MCF 10A (cell line): ENCODE measurements around the gene TSPYL1. TPM values are rescaled to one million over a fixed set of nuclear protein-coding genes. Genes with fewer than 3 reads are reported as not detected.

ENCODE experiments used
- BruUV-seq: library from RNA; stranded (reverse); fragments of 400-500 nt; replicated peaks from 2 replicates; lab custom pipeline; 2021; lab: Mats Ljungman, UMichigan
- CTCF ChIA-PET: fragments of 300-600 bp; sonication (Branson Sonifier 250); formaldehyde crosslinking; extraction: SDS; loops from one replicate; lab custom pipeline; 2021; ENCODE audit warnings: antibody characterized with exemption, inconsistent platforms; lab: Yijun Ruan, JAX
- POLR2A ChIA-PET: fragments of 300-600, 350-650 bp; sonication (Branson Sonifier 250); formaldehyde crosslinking; extraction: SDS; loops from one replicate; lab custom pipeline; 2020; ENCODE audit warnings: antibody characterized with exemption, inconsistent platforms; lab: Yijun Ruan, JAX
- DNase-seq: peaks from one replicate; pipeline ENCODE4 v3.0.0-alpha.2; 2018; ENCODE audit not compliant: unreplicated experiment
- H3K27ac Mint-ChIP-seq: one replicate; pipeline ENCODE4 v1.8.0; 2022; ENCODE audit warnings: mild to moderate bottlenecking, low read depth, mixed read lengths; ENCODE audit not compliant: unreplicated experiment
- H3K27me3 Mint-ChIP-seq: one replicate; pipeline ENCODE4 v1.8.0; 2022; ENCODE audit warnings: mixed read lengths; ENCODE audit not compliant: insufficient read depth, unreplicated experiment
- H3K36me3 Mint-ChIP-seq: one replicate; pipeline ENCODE4 v1.8.0; 2022; ENCODE audit warnings: mild to moderate bottlenecking, moderate library complexity, mixed read lengths; ENCODE audit not compliant: insufficient read depth, unreplicated experiment
- H3K4me1 Mint-ChIP-seq: one replicate; pipeline ENCODE4 v1.8.0; 2022; ENCODE audit warnings: mixed read lengths; ENCODE audit not compliant: insufficient read depth, unreplicated experiment
- H3K4me3 Mint-ChIP-seq: one replicate; pipeline ENCODE4 v1.8.0; 2022; ENCODE audit warnings: mild to moderate bottlenecking, moderate library complexity, mixed read lengths; ENCODE audit not compliant: unreplicated experiment
- H3K9me3 Mint-ChIP-seq: one replicate; pipeline ENCODE4 v1.8.0; 2022; ENCODE audit warnings: mixed read lengths; ENCODE audit not compliant: unreplicated experiment
- CTCF ChIP-seq: fragments of 200-600 bp; IDR thresholded peaks from one replicate; pipeline ENCODE4 v1.8.0; 2022; ENCODE audit warnings: antibody characterized with exemption, mild to moderate bottlenecking; ENCODE audit not compliant: unreplicated experiment
- intact Hi-C: fragments of 100-400 bp; cut with micrococcal nuclease; formaldehyde crosslinking; loops from 2 replicates; pipeline ENCODE4 v1.14.1; 2022
- total RNA-seq: library from RNA; stranded (reverse); gene quantifications from 2 replicates; pipeline ENCODE4 v1.2.3, GENCODE V29; 2022

TSPYL1 gene
- total RNA-seq, 1 experiment from 2014 or later, result 67.4 TPM

- H3K27ac Mint-ChIP-seq, result no peak overlapping the region
- no peaks in the 10 kb centered on the region for H3K36me3 Mint-ChIP-seq
- no peak overlapping the region for H3K4me3 Mint-ChIP-seq
- no peaks in the 10 kb centered on the region for H3K9me3 Mint-ChIP-seq
- no TSS peak for BruUV-seq
- H3K27me3 Mint-ChIP-seq, result no peaks in the 10 kb centered on the region
- no peak for TF ChIP-seq CTCF
- CTCF ChIA-PET, result no interaction called here
- no peaks in the 10 kb centered on the region for H3K4me1 Mint-ChIP-seq
- no peak for DNase-seq
- intact Hi-C loops, result no loop called here
- POLR2A ChIA-PET, result interaction anchor here (1.1 kb wide), 1 partner anchor 257 kb away, joined by 8 read pairs; the partner anchor contains the start of gene RWDD1
Measured at GRCh38 chr6:116314218-116314617, 34.5 kb upstream of the TSPYL1 start.

- no peak for TF ChIP-seq CTCF
- ChIA-PET POLR2A (interaction anchor here (1.1 to 1.5 kb wide), 2 partner anchors 58 to 258 kb away, joined by 5 to 8 read pairs; partner anchors contain the start of gene RWDD1), CTCF (interaction anchor here (0.6 to 1.9 kb wide), 4 partner anchors 19 to 87 kb away, joined by 3 to 8 read pairs (median 3); no protein-coding TSS in a partner anchor)
- Mint-ChIP-seq H3K36me3 (no peaks in the 10 kb centered on the region), H3K4me3 (no peak overlapping the region), H3K27me3 (no peaks in the 10 kb centered on the region), H3K4me1 (no peaks in the 10 kb centered on the region), H3K9me3 (no peaks in the 10 kb centered on the region), H3K27ac (no peak overlapping the region)
- intact Hi-C loops, result no loop called here
- BruUV-seq, result no TSS peak
- DNase-seq, result no peak
Measured at GRCh38 chr6:116313101-116313776, 33.5 kb upstream of the TSPYL1 start.

GRCh38 chr6:116309657-116310056, 29.9 kb upstream of the TSPYL1 start:
- H3K4me3 Mint-ChIP-seq, result no peak overlapping the region
- H3K36me3 Mint-ChIP-seq, result no peaks in the 10 kb centered on the region
- no peaks in the 10 kb centered on the region for H3K4me1 Mint-ChIP-seq
- intact Hi-C loops, result no loop called here
- no peak for DNase-seq
- ChIA-PET POLR2A (no interaction called here), CTCF (no interaction called here)
- H3K27me3 Mint-ChIP-seq, result no peaks in the 10 kb centered on the region
- H3K27ac Mint-ChIP-seq, result no peak overlapping the region
- no peak for TF ChIP-seq CTCF
- H3K9me3 Mint-ChIP-seq, result no peaks in the 10 kb centered on the region
- BruUV-seq, result no TSS peak

- CTCF ChIA-PET, result interaction anchor here (0.8 to 1.0 kb wide), 3 partner anchors 21 to 224 kb away, joined by 3 read pairs; no protein-coding TSS in a partner anchor
- H3K9me3 Mint-ChIP-seq, result no peaks in the 10 kb centered on the region
Measured at GRCh38 chr6:116309001-116309400, 29.3 kb upstream of the TSPYL1 start.

More at GRCh38 chr6:116309001-116309400, 29.3 kb upstream of the TSPYL1 start:
- no peak for DNase-seq
- H3K4me1 Mint-ChIP-seq, result no peaks in the 10 kb centered on the region
- H3K36me3 Mint-ChIP-seq, result peaks cover under 1% of the 10 kb centered on the region
- H3K4me3 Mint-ChIP-seq, result no peak overlapping the region
- no peak overlapping the region for H3K27ac Mint-ChIP-seq
- POLR2A ChIA-PET, result no interaction called here
- no peak for TF ChIP-seq CTCF
- no peaks in the 10 kb centered on the region for H3K27me3 Mint-ChIP-seq
- intact Hi-C loops, result no loop called here
- BruUV-seq, result no TSS peak
